HG02870 (cell line): Measurements from ENCODE around the gene ELOVL5.
"Not testable (repeated sequence)": the region's sequence is repeated elsewhere in the genome, so short reads cannot be mapped to it uniquely, and the experiment has no call there.

ENCODE experiments used
- ATAC-seq: cut with Tn5 transposase; IDR thresholded peaks from one replicate; pipeline ENCODE4 v1.9.1; 2021; ENCODE audit warnings: mild to moderate bottlenecking, moderate library complexity; ENCODE audit not compliant: unreplicated experiment

Gene ELOVL5

GRCh38 chr6:53306819-53307347 lies 41.9 kb downstream of the ELOVL5 start:
- peak; percentile 42 for ATAC-seq

GRCh38 chr6:53306217-53306616 lies 42.5 kb downstream of the ELOVL5 start:
- not testable (repeated sequence) for ATAC-seq

- not testable (repeated sequence) for ATAC-seq
Observed at GRCh38 chr6:53305506-53306005, 43.2 kb downstream of the ELOVL5 start.

- ATAC-seq: not testable (repeated sequence)
Observed at GRCh38 chr6:53304953-53305352, 43.8 kb downstream of the ELOVL5 start.

- no peak for ATAC-seq
Observed at GRCh38 chr6:53302678-53303360, 45.9 kb downstream of the ELOVL5 start.

GRCh38 chr6:53301801-53302537 lies 46.8 kb downstream of the ELOVL5 start:
- ATAC-seq: no peak

- ATAC-seq: no peak
Observed at GRCh38 chr6:53300656-53301551, 47.8 kb downstream of the ELOVL5 start.

GRCh38 chr6:53299331-53300005 lies 49.3 kb downstream of the ELOVL5 start:
- ATAC-seq: no peak

- no peak for ATAC-seq
Observed at GRCh38 chr6:53297004-53297403, 51.7 kb downstream of the ELOVL5 start.

- ATAC-seq: no peak
Observed at GRCh38 chr6:53295176-53295575, 53.6 kb downstream of the ELOVL5 start.

GRCh38 chr6:53294611-53295010 lies 54.1 kb downstream of the ELOVL5 start:
- ATAC-seq: no peak

- no peak for ATAC-seq
Observed at GRCh38 chr6:53294095-53294494, 54.7 kb downstream of the ELOVL5 start.

GRCh38 chr6:53293691-53294090 lies 55.1 kb downstream of the ELOVL5 start:
- ATAC-seq: no peak

- no peak for ATAC-seq
Observed at GRCh38 chr6:53290537-53291510, 57.9 kb downstream of the ELOVL5 start.

- ATAC-seq: no peak
Observed at GRCh38 chr6:53287336-53288225, 61.2 kb downstream of the ELOVL5 start.

GRCh38 chr6:53284901-53285300 lies 63.8 kb downstream of the ELOVL5 start:
- ATAC-seq: peak; percentile 65

GRCh38 chr6:53282741-53283140 lies 66.0 kb downstream of the ELOVL5 start:
- no peak for ATAC-seq

- no peak for ATAC-seq
Observed at GRCh38 chr6:53282234-53282633, 66.5 kb downstream of the ELOVL5 start.
